Measurements from ENCODE around the gene WDFY1. TPM values are rescaled to one million over a fixed set of nuclear protein-coding genes. Genes with fewer than 3 reads are reported as not detected.

Gene WDFY1
- total RNA-seq, 1 experiment from 2014 or later: 66.0 TPM

DNA sequence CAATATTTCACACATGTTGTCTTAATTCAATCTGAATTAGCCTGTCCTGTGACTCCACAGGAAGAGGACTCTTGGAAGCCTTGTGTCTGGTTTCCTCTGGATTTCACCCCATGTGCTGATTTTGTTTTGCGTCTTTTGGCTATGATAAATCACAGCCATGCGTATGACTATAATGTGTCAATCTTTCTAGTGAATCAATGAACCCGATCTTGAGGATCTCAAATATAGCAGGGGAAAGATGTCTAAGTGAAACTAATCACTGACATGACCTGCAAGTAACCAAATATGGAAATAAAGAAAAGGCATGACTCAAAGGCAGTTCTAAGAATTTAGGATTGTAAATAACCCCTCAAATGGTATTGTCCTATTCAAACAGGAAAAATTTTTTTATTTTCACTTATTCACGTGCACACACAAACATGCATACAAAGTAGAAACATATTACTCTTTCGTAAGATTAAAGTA is 8.2 kb downstream of the WDFY1 start:
- CTCF ChIA-PET: interaction anchor here (1.9 kb wide), 1 partner anchor 34 kb away, joined by 8 read pairs; no protein-coding TSS in a partner anchor
- Mint-ChIP-seq H3K9me3 (no peaks in the 10 kb centered on the region), H3K4me1 (peaks cover 77% of the 10 kb centered on the region), H3K27me3 (ENCODE audit: low read depth) (peaks cover 3% of the 10 kb centered on the region; the same call in 1 of the 2 replicates), H3K4me3 (peak overlapping the region; percentile 51), H3K27ac (peak overlapping the region; percentile 75), H3K36me3 (peaks cover 11% of the 10 kb centered on the region)
- TF ChIP-seq FOXJ3 (CRISPR knock-in tag; IDR thresholded peaks at IDR 0.05; ENCODE audit: borderline replicate concordance) (no peak), MXD4 (CRISPR knock-in tag; IDR thresholded peaks at IDR 0.05; ENCODE audit: borderline replicate concordance) (no peak), ZNF121 (CRISPR knock-in tag; IDR thresholded peaks at IDR 0.05) (no peak)
- TF ChIP-seq, protein P1, sequence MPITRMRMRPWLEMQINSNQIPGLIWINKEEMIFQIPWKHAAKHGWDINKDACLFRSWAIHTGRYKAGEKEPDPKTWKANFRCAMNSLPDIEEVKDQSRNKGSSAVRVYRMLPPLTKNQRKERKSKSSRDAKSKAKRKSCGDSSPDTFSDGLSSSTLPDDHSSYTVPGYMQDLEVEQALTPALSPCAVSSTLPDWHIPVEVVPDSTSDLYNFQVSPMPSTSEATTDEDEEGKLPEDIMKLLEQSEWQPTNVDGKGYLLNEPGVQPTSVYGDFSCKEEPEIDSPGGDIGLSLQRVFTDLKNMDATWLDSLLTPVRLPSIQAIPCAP (CRISPR knock-in tag; IDR thresholded peaks at IDR 0.05): no peak
- TF ChIP-seq, protein P2, sequence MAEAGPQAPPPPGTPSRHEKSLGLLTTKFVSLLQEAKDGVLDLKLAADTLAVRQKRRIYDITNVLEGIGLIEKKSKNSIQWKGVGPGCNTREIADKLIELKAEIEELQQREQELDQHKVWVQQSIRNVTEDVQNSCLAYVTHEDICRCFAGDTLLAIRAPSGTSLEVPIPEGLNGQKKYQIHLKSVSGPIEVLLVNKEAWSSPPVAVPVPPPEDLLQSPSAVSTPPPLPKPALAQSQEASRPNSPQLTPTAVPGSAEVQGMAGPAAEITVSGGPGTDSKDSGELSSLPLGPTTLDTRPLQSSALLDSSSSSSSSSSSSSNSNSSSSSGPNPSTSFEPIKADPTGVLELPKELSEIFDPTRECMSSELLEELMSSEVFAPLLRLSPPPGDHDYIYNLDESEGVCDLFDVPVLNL (CRISPR knock-in tag; IDR thresholded peaks at IDR 0.05; ENCODE audit: borderline replicate concordance, low read depth): no peak
- POLR2A ChIA-PET: no interaction called here
- ATAC-seq (no peak), DNase-seq (ENCODE audit: low spot score) (no peak)

- peaks cover 78% of the 10 kb centered on the region for H3K4me1 Mint-ChIP-seq
- peak overlapping the region; percentile 37 for H3K27ac Mint-ChIP-seq
- no peak for DNase-seq (ENCODE audit: low spot score)
- CTCF ChIA-PET: interaction anchor here (0.6 to 1.9 kb wide), 2 partner anchors 35 to 353 kb away, joined by 3 to 8 read pairs; no protein-coding TSS in a partner anchor
- peaks cover 7% of the 10 kb centered on the region for H3K36me3 Mint-ChIP-seq
- no peak for ATAC-seq
- H3K4me3 Mint-ChIP-seq: no peak overlapping the region
- TF ChIP-seq HMGA2 (CRISPR knock-in tag; IDR thresholded peaks at IDR 0.05): no peak
- no peak for TF ChIP-seq CDX4 (CRISPR knock-in tag; IDR thresholded peaks at IDR 0.05; ENCODE audit: borderline replicate concordance)
- no peak for TF ChIP-seq RELA (CRISPR knock-in tag; IDR thresholded peaks at IDR 0.05; ENCODE audit: borderline replicate concordance)
- TF ChIP-seq, protein P3, sequence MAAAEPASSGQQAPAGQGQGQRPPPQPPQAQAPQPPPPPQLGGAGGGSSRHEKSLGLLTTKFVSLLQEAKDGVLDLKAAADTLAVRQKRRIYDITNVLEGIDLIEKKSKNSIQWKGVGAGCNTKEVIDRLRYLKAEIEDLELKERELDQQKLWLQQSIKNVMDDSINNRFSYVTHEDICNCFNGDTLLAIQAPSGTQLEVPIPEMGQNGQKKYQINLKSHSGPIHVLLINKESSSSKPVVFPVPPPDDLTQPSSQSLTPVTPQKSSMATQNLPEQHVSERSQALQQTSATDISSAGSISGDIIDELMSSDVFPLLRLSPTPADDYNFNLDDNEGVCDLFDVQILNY (CRISPR knock-in tag; IDR thresholded peaks at IDR 0.05): no peak
- TF ChIP-seq, protein P1 (CRISPR knock-in tag; IDR thresholded peaks at IDR 0.05): no peak
- no peak for TF ChIP-seq ZNF671 (CRISPR knock-in tag; IDR thresholded peaks at IDR 0.05)
- TF ChIP-seq ZNF232 (CRISPR knock-in tag; IDR thresholded peaks at IDR 0.05): no peak
- TF ChIP-seq AFF4 (CRISPR knock-in tag; IDR thresholded peaks at IDR 0.05; ENCODE audit: borderline replicate concordance): no peak
- POLR2A ChIA-PET: interaction anchor here (0.6 kb wide), 2 partner anchors 132 to 773 kb away, joined by 3 to 5 read pairs; no protein-coding TSS in a partner anchor
- no peaks in the 10 kb centered on the region for H3K9me3 Mint-ChIP-seq
- H3K27me3 Mint-ChIP-seq (ENCODE audit: low read depth): peaks cover 3% of the 10 kb centered on the region; the same call in 1 of the 2 replicates
Measured at GRCh38 chr2:223935459-223936125, 9.5 kb downstream of the WDFY1 start.
